Caco-2 (cell line): ENCODE data around the gene AMD1. TPM values are rescaled to one million over a fixed set of nuclear protein-coding genes. Genes with fewer than 3 reads are reported as not detected.

Source experiments
- BruUV-seq: library from RNA; stranded (reverse); fragments of 400-500 nt; replicated peaks from 2 replicates; lab custom pipeline; 2021; lab: Mats Ljungman, UMichigan
- CTCF ChIA-PET: fragments of 300-600 bp; sonication (Branson Sonifier 250); formaldehyde crosslinking; loops from one replicate; lab custom pipeline; 2022; ENCODE audit warnings: antibody characterized with exemption; lab: Charles Lee
- POLR2A ChIA-PET: fragments of 300-600 bp; sonication (Branson Sonifier 250); formaldehyde crosslinking; loops from one replicate; lab custom pipeline; 2022; ENCODE audit warnings: antibody characterized with exemption; lab: Charles Lee
- DNase-seq, 2 experiments: peaks; one replicate each; pipeline versions ENCODE4 v3.0.0 to v3.0.0-alpha.2; 2020 to 2022
- H3K27me3 ChIP-seq: replicated peaks from 2 replicates; pipeline ENCODE4 v1.6.0; 2011; ENCODE audit warnings: low read length; ENCODE audit not compliant: control insufficient read depth, insufficient read depth
- H3K36me3 ChIP-seq: 2 replicates; pipeline ENCODE4 v1.5.1; 2011; ENCODE audit warnings: low read length; ENCODE audit not compliant: control insufficient read depth, insufficient read depth
- H3K4me1 ChIP-seq: fragments of 250-450 bp; sonication (Bioruptor Pico); 2 replicates; pipeline ENCODE4 v1.5.1; 2020; ENCODE audit warnings: mild to moderate bottlenecking
- H3K4me3 ChIP-seq: 2 replicates; pipeline ENCODE4 v1.5.1; 2011; ENCODE audit warnings: low read depth, mild to moderate bottlenecking, control low read depth, low read length
- H3K9me3 ChIP-seq: fragments of 250-450 bp; sonication (Bioruptor Pico); 2 replicates; pipeline ENCODE4 v1.5.1; 2020; ENCODE audit warnings: mild to moderate bottlenecking, moderate library complexity
- H3K27ac Mint-ChIP-seq: one replicate; pipeline ENCODE4 v1.8.0; 2022; ENCODE audit warnings: mixed read lengths; ENCODE audit not compliant: unreplicated experiment
- H3K27me3 Mint-ChIP-seq: one replicate; pipeline ENCODE4 v1.8.0; 2022; ENCODE audit warnings: mixed read lengths; ENCODE audit not compliant: insufficient read depth, unreplicated experiment
- H3K36me3 Mint-ChIP-seq: one replicate; pipeline ENCODE4 v1.8.0; 2022; ENCODE audit warnings: mild to moderate bottlenecking, mixed read lengths; ENCODE audit not compliant: insufficient read depth, unreplicated experiment
- H3K4me1 Mint-ChIP-seq: one replicate; pipeline ENCODE4 v1.8.0; 2022; ENCODE audit warnings: low read depth, mixed read lengths; ENCODE audit not compliant: unreplicated experiment
- H3K4me3 Mint-ChIP-seq: one replicate; pipeline ENCODE4 v1.8.0; 2022; ENCODE audit warnings: mild to moderate bottlenecking, moderate library complexity, mixed read lengths; ENCODE audit not compliant: unreplicated experiment
- H3K9me3 Mint-ChIP-seq: one replicate; pipeline ENCODE4 v1.8.0; 2022; ENCODE audit warnings: mixed read lengths; ENCODE audit not compliant: unreplicated experiment
- CTCF ChIP-seq, 2 experiments: fragments of 200-600 bp in 1 of 2; IDR thresholded peaks; 1 replicate in 1 of 2; 2 replicates in 1 of 2; pipeline versions ENCODE4 v1.5.1 to v1.8.0; 2011 to 2022; ENCODE audit warnings: antibody characterized with exemption in 1 of 2, control low read depth in 1 of 2, inconsistent platforms in 1 of 2, low read depth in 1 of 2, low read length in 1 of 2, mild to moderate bottlenecking in 1 of 2, moderate library complexity in 1 of 2; ENCODE audit not compliant: insufficient read depth in 1 of 2, severe bottlenecking in 1 of 2, unreplicated experiment in 1 of 2
- intact Hi-C: fragments of 100-400 bp; cut with micrococcal nuclease; formaldehyde crosslinking; loops from one replicate; pipeline ENCODE4 v1.10.0; 2022; ENCODE audit not compliant: unreplicated experiment
- total RNA-seq: library from RNA; stranded (reverse); gene quantifications from 2 replicates; pipeline ENCODE4 v1.2.3, GENCODE V29; 2022

The AMD1 gene
- total RNA-seq, 1 experiment from 2014 or later = 90.0 TPM

GRCh38 chr6:110878751-110879522, 4.4 kb downstream of the AMD1 start:
- TF ChIP-seq CTCF (IDR thresholded peaks at IDR 0.05; ENCODE audit: insufficient read depth in 1 of 2, low read depth in 1 of 2, low read length in 1 of 2, severe bottlenecking in 1 of 2, unreplicated experiment in 1 of 2) = peak in 1 of 2 experiments; percentile 39
- H3K36me3 Mint-ChIP-seq = peaks cover 69% of the 10 kb centered on the region
- ChIA-PET CTCF (interaction anchor here (0.9 kb wide), 1 partner anchor 196 kb away, joined by 3 read pairs; no protein-coding TSS in a partner anchor), POLR2A (interaction anchor here (1.6 kb wide), 1 partner anchor 64 kb away, joined by 8 read pairs; the partner anchor contains the start of gene CDK19)
- Histone ChIP-seq H3K4me3 (no peak overlapping the region), H3K36me3 (no peaks in the 10 kb centered on the region), H3K4me1 (peaks cover 30% of the 10 kb centered on the region), H3K9me3 (no peaks in the 10 kb centered on the region), H3K27me3 (no peaks in the 10 kb centered on the region)
- peak overlapping the region; percentile 23 for H3K27ac Mint-ChIP-seq
- H3K4me1 Mint-ChIP-seq = peaks cover 29% of the 10 kb centered on the region
- no peaks in the 10 kb centered on the region for H3K27me3 Mint-ChIP-seq
- no TSS peak for BruUV-seq
- H3K4me3 Mint-ChIP-seq = no peak overlapping the region
- no peak for DNase-seq
- H3K9me3 Mint-ChIP-seq = no peaks in the 10 kb centered on the region
- intact Hi-C loops = loop anchor here (5.0 kb wide), 3 partner anchors 122 to 723 kb away; no protein-coding TSS in a partner anchor

GRCh38 chr6:110880651-110881050, 6.1 kb downstream of the AMD1 start:
- no peak overlapping the region for H3K4me3 Mint-ChIP-seq

More at GRCh38 chr6:110880651-110881050, 6.1 kb downstream of the AMD1 start:
- Mint-ChIP-seq H3K4me1 (peaks cover 29% of the 10 kb centered on the region), H3K27me3 (no peaks in the 10 kb centered on the region), H3K27ac (no peak overlapping the region), H3K36me3 (peaks cover 68% of the 10 kb centered on the region), H3K9me3 (no peaks in the 10 kb centered on the region)
- DNase-seq = no peak
- POLR2A ChIA-PET = no interaction called here
- no peak for TF ChIP-seq CTCF (IDR thresholded peaks at IDR 0.05; ENCODE audit: insufficient read depth in 1 of 2, low read depth in 1 of 2, low read length in 1 of 2, severe bottlenecking in 1 of 2, unreplicated experiment in 1 of 2)
- Histone ChIP-seq H3K4me1 (peaks cover 30% of the 10 kb centered on the region), H3K9me3 (no peaks in the 10 kb centered on the region), H3K27me3 (no peaks in the 10 kb centered on the region), H3K4me3 (no peak overlapping the region), H3K36me3 (no peaks in the 10 kb centered on the region)
- BruUV-seq = no TSS peak
- CTCF ChIA-PET = no interaction called here
- intact Hi-C loops = no loop called here
